Medulla oblongata (tissue), 1 donor: ENCODE data around the gene HAND1.
A peak's percentile ranks its signal among the peaks of the same experiment; 100 is the strongest.

Source experiments
- DNase-seq: peaks from one replicate; pipeline ENCODE4 v3.0.0-alpha.2; 2015; ENCODE audit errors: extremely low spot score

Gene HAND1

DNA sequence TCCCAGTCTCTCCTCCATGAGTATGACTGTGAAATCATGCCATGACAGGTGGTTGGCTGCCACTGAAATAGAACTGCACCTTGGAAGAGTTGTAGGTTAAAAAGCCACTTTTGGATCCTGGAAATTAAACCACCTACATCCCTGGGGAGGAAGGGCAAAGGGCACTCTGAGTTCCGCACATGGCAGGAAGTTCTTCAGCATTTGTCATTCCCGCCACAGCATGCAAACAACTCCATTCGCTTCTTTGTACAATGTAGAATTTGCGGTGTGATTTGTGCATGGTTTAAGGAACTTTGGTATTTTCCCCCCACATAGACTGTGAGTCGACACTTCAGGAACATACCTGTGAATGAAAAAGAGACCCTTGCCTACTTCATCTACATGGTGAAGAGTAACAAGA, 22.4 kb downstream of the HAND1 start:
- DNase-seq: no peak

DNA sequence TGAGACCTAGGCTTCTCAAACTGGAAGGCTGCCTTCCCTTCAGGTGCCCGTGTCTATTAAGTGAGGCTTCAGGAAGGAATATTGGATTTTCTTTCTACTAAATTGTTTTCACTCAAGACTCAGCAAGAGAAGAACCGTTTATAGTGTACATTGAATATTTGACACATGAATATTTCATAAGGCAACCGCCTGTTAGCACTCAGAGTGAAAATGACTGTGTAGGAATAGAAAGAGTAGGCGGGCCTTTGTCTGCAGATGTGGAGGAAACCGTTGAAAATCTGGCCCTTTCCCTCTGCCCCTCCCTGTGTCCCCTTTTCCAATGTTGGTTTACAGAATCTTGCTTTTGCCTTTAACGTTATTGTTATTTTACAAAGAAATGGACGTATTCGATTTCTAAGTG, 26.1 kb downstream of the HAND1 start:
- no peak for DNase-seq

DNA sequence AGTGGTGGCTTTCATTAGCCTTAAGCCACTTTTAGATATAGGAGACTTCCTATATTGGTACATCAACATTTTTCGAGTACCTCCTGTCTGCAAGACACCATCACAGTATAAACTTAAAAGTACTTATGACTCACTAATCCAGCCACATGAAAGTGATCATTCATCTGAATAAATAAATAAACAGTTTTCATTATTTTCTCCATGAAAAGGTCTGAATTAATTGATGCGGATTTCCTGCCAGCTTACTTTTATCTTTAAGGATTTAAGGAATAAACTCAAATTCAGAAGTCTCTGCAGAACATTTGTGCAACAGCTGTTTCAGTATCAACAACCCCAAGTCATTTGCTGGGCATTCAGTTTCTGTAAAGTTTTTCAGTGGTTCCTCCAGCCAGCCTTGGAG, 28.2 kb downstream of the HAND1 start:
- DNase-seq: no peak

DNA sequence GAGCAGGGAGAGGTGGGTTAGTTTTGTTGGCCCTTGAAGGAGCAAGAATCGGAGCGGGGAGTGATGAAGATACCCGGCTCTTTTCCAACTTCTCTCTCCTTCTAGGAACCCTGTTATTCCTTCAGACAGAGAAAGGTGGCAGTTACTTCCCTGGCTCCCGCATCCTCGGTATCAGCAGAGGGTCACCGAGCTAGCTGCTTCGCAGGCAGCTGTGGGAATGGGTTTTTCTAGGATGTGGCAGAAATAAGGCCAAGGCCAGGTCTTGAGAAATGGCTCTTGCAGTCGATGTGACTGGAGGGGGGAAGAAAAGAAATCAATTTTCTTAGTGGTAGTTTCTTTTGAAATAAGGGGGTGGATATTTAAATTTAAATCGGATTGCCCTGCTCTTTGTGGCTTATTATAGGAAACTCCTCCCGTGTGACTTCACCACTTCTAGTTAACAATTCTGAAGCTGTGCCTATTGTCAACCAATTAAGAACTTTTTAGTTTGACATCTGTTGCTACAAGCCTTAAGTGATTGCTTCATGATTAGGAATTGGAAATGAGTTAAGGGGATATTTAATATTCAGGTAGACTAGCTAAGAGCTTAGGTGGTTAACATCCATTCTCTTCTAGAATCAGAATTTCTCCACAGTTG, 30.8 kb downstream of the HAND1 start:
- peak; percentile 47 for DNase-seq

DNA sequence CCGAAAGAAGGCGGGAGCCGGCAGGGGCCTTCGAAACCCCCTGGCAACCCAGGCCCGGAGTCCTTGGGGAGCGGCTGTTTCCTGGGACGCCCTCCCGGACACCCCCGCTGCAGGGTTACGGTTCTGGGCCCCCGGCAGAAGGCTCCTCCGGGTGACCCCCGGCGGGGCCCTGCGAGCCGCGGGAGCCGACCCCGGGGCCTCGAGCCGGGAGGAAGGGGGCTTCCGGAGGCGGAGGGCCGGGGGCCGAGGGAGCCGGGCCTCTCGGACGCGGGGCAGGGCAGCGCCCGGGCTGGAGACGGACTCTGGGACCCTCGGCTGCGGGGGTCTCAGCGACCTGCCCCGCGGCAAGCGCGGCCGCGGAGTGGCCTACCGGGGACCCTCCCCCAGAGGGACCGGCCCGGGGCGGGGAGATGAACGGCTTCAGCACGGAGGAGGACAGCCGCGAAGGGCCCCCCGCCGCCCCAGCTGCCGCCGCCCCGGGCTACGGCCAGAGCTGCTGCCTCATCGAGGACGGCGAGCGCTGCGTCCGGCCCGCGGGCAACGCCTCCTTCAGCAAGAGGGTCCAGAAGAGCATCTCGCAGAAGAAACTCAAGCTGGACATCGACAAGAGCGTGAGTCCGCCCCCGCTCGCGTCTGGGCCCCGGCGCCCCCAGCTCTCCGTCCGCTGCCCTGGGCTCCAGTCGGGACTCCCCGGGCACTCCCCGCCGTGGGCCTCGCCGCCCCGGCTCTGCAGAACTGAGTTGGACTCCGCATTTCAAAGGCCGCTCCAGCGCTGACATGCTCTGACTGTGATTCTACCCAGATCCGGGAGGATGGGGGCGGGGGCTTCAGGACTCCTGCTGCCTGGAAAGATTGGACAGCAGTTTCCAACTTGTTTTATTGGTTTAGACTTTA, 31.6 kb downstream of the HAND1 start:
- DNase-seq: no peak

DNA sequence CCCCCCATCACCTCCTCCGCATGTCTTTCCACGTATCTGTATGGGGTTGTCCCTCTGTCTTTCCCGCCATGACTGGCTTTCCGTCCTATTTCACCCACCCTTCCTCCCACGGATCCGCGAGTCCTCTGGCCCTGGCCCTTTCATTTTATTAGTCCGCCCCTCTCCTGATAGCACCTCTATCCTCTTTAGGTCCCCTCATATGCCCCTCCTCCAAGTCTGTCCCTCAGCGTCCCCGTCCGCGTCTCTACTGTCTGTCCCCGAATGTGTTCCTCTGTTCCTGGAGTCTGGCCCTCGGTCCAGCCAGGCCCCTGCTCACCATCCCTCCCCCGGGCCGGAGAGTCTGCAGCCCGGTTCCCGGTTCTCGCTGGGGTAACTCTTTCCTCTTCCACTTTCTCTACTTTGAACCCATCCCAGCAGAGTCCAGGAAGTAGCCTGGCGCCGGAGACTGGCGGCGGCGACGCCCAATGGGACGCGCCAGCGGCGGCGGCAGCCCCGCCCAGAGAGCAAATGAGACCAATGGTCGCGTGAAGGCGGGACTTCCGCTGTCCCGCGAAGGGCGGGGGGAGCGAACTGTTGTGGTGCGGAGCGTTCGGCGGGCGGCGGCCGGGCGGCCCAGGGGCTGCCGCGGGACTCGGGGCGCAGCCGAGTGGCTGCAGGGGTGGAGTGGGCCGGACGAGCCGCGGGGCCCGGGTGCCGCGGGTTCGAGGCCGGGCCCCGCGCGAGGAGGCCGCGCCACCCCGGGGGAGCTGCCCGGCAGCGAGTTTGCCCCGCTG, 32.4 kb downstream of the HAND1 start, which contains the start of gene SAP30L:
Gene SAP30L (plus strand): TSS at position 576 of the 773 bp plus-strand sequence. CDS start 608 bp downstream, outside the sequence.
- DNase-seq: peak; percentile 98

DNA sequence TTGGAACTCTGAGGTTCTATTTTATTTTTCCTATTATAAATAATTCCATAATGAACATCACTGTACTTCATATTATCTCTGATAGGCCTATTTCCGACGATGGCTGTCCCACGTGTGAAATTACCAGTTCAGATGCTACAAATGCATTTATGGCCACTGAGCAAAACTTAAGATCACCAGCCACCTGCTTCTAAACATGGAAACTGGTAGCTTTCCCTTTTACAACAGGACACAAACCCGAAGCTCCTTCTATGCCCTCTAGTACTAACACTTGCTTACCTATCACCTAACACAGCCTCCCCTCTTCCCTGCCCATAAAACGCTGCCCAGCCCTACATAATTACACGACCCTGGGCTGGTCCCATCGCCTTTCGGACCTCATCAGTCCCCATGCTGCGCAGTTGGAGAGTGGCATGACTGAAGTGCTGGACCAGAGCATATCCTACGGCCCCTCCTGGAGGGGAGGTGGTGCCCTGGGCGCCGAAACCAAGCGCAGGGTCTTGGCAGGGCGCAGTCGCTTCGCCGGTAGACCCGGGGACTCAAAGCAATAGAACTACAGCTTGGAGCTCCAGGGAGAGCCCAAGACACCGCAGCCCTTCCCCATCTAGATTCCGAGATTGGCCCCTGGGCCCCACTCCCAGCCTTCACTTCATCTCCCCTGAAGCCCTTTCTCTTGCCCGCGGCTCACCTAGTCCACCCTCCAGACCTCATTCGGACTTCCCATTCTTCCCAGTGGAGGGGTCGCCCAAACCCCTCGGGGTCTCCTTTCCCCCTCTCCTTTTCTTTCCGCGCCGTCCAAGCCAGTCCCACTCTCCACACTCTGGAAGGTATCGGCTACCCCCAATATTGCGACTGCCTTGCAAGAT, 33.2 kb downstream of the HAND1 start:
- no peak for DNase-seq

DNA sequence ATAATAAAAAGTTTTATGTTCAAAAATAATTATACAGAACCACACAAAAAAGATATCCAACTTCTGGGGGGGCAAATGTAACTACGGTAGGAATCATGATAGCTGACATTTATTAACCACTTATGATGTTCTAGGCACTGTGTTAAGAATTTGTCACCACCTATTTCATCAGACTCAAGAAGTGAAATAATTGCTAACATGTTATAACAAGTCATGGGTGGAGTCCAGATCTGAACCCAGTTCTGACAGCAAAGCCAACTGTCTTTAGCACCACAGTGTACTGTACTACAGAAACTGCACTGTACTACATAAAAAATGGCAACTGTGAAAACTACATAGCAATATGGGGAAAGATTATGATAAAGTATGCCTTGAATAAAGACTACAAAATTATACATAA, 35.2 kb downstream of the HAND1 start:
- no peak for DNase-seq

DNA sequence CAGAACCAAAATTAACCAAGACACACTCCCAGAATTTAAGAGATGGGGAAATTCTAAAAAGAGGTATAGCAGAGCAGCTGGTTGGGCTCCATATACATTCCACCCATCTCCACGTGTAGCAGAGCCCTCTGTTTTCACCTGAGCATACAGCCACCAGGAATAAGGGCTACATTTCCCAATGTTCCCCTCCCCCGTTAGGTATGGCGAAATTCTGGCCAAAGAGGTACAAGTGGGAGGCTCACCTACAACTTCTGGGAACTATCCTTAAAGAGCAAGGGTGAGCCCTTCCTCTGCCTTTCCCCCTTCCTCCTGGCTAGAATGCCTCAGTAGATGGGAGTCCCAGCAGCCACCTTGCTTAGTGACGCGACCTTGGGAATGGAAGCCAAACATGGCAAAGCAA, 37.5 kb downstream of the HAND1 start:
- no peak for DNase-seq

DNA sequence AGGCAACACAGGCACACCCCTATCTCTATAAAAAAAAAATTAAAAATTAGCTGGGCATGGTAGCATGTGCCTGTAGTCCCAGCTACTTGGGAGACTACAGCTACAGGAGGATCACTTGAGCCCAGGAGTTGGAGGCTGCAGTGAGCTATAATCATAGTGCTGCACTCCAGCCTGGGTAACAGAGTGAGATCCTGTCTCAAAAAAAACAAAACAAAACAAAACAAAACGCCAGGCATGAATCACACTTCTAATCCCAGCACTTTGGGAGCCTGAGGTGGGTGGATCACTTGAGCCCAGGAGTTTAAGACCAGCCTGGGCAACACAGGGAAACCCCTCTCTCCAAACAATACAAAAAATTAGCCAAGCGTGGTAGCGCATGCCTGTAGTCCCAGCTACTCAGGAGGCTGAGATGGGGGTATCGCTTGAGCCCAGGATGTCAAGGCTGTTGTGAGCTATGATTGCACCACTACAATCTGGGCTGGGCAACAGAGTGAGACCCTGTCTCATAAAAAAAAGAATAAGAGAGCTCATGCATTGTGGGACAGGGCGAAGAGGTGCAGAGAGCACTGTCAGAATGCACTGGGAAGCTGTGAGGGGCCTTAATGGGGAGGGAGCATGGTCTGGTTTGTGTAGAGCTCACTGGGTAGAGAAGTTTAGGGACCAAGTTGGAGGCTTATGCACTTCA, 40.6 kb downstream of the HAND1 start:
- no peak for DNase-seq

DNA sequence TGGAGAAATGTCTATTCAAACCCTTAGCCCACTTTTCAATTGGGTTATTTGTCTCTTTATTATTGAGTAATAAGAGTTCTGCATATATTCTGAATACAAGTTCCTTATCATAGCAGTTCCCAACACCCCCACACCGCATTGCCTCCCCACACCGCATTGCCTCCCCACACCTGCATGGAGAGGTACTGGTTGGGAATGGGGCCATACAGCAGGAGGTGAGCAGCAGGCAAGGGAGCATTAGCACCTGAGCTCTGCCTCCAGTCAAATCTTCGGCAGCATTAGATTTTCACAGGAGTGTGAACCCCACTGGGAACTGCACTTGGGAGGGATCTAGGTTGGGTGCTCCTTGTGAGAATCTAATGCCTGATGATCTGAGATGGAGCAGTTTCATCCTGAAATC, 42.8 kb downstream of the HAND1 start:
- DNase-seq: no peak

DNA sequence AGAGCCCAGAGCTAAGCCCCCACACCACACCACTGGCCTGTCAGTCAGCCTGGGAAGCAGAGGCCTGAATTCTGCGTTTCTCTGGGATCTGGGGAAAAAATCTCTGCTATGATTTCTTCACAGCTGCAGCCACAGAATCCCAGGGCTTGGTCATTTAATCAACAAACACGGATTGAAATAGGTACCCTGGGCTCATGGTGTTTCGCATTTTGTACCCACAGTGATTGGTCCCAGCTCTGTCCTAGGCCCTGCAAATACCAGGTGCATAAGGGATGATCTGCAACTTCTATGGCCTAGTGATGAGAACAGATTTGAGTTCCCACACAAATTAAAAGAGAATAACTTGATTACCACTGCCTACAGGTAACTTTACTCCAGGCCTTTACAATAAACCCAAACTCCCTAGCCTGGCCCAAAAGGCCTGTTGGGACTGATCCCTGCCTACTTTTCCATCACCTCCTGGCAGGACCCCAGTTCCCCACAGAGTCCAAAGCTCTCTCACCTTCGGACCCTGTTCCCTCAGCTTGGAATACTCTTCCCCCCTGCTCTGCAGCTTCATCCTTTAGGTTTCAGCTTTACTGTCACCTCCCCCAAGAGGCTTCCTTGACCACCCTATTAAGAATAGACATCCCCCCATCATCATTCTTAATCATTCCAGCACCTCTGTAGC, 46.9 kb downstream of the HAND1 start:
- no peak for DNase-seq

DNA sequence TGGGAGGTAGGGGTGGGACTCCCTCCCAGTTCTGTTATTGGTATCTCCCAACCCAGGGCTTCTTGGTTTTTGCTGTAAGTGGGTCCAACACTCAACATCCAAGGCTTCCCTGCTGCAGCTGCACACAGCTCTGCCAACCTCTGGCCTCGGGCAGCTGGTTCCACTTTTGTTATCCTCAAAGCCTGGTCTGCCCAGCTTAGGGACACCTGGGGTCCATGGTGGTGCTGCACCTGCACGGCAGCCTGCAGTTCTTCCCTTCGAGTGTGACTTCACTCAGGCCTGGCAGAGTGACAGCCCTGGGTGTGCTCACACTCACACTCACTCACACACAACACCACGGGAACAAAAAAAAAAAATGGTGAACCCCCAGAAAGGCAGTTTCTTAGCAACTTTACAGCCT, 47.6 kb downstream of the HAND1 start:
- no peak for DNase-seq

DNA sequence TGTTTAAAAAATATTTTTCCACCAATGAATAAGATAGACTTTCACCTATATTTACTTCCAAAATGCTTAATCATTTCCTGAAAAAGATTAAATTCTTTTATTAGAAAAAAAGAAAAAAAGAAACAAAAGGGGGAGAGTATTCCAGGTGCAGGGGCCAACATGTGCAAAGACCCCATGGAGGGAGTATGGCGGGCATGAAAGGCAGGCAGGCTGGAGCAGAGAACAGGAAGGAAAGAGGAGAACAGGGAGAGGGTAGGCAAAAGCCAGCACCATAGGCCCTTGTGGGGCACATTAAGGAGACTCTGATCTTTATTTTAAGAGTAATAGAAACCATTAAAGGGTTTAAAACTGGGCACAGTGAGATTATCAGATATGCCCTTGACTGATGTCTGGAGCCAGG, 48.7 kb downstream of the HAND1 start:
- DNase-seq: no peak

DNA sequence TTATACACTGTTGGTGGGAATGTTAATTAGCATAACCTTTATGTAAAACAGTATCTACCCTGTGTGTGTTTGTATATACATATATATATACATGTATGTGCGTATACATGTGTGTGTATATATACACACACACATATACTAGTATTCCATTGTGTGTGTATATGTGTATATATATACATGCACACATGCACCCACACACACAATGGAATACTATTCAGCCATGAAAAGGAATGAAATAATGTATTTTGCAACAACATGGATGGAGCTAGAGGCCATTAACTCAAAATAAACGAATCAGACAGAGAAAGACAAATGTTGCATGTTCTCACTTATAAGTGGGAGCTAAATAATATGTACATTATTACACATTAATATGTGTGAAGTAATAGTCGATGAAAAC, 49.8 kb downstream of the HAND1 start:
- no peak for DNase-seq
